GM12892 (cell line): ENCODE results near the gene MN1.

ENCODE experiments used
- POLR2A ChIP-seq: IDR thresholded peaks from 2 replicates; pipeline ENCODE4 v1.6.1; 2011; ENCODE audit warnings: low read depth, low read length, control low read depth
- POLR2AphosphoS5 ChIP-seq: IDR thresholded peaks from 2 replicates; pipeline ENCODE4 v1.6.1; 2011; ENCODE audit warnings: low read depth, low read length, control low read depth
- TAF1 ChIP-seq: IDR thresholded peaks from 2 replicates; pipeline ENCODE4 v1.6.1; 2011; ENCODE audit warnings: low read depth, mild to moderate bottlenecking, control low read depth, low read length, borderline replicate concordance

DNA sequence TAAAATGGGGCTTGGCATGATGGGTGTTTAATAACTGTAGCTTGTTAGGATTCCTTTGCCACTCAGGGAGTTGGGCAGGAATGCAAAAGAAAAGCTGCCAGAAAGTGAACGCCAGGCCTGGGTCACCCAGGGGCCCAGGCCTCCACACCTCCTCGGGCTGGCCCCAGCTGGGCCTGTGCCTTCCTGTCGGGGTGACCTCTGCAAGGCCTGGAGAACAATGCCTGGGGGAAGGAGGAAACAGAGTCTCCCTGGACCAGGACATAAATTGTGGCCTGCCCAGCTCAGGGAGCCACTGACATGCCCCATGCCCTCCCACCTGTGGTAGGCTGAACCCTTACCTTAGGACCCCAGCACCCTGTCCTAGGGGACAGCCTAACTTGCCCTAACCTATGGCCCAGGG is 21.9 kb downstream of the MN1 start:
- TF ChIP-seq TAF1 (no peak), POLR2A (no peak), POLR2AphosphoS5 (no peak)
